SHP77 treated with DMSO at 0.1 percent for 48 hours (cell line): ENCODE results near the gene OSM.

Experiments
- DNase-seq: peaks from one replicate; lab custom pipeline; 2025; lab: John Stamatoyannopoulos, UW

Gene OSM

DNA sequence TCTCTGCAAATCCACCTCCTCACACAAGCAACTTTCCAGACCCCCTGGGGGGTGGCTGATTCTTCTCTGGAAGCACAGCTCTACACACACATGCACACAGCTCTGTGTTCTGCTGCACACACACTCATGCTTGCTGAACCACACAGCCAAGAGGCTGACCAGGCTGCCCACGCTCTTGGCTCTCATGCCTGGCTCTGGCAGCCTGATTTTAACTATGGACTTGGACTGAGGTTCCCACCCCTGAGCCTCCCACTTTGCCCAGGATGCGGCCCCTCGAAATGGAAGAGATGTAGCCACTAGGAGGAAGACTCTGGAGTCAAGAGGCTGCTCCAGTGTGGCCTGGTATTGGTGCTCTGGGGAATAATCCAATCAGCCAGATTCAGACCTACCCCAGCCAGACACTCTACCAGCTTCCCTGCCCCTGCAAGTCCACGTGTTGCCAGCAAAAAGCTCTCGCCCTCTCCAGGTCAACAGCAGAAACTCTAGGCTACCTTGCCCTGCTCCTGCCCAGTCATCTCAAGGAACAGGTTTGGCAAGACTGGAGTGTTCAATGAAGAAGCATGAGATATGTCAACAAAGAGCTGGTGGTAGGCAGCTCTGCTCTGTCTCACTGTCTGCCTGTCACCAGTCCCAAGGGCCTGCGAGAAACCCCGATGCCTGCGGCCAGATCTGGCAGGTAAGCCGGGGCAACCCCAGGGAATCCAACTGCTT, 31.5 kb upstream of the OSM start:
- no peak for DNase-seq

- no peak for DNase-seq
Observed at GRCh38 chr22:30297276-30297990, 30.8 kb upstream of the OSM start.

DNA sequence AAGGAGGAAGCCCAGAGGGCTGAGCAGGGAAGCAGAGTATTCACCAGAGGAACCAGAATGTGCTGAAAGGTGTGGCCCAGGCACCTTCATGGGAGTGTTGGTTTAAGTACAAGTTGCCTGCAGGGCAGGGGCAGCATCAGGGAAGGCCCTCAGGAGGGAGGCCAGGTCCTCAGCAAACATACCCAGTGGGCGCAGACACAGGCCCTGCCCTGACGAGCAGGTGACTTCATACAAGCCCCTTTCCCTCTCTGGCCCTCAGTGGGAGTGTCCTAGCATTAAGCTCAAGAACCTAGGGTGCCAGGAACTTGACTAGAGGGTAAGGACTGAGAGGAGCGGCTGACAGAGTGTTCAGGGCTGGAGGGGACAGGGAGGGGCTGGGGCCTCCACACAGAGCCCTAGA, 30.2 kb upstream of the OSM start:
- DNase-seq, result no peak

DNA sequence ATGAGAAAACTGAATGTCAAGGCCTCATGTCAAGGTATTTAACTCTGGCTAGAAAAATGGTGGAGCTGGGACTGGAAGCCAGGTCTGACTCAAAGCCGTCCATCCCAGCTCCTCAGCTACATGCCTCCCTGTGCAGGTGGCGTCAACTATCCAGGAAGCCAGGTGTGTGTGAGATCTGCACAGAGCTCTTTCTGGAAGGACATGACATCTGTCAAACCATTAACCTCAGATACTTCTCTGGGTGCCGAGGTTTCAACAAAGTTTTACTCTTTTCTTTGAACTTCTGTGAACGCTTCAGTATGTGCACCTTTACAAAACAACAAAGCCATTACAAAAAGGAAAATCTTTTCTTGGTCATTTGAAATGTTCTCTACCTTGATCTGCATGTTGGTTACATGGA, 29.7 kb upstream of the OSM start:
- no peak for DNase-seq

DNA sequence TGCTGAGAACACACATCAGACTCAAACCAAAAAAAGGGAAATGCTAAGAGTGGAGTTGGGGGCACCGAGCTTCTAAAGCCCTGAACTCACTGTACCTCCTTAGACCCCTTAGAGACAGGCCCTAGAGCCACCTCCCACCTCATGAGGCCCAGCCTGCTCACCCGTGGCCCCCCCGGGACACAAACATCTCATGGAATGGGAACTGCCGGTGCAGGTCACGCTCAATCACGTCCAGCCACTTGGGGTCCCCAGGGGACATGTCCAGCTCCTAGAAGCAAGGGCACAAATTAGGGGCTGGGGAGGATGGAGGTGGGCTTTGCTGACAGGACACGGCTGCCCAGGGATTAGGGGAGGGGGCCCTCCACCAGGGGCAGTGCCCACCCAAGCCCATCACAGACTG, 28.9 kb upstream of the OSM start:
- no peak for DNase-seq

DNA sequence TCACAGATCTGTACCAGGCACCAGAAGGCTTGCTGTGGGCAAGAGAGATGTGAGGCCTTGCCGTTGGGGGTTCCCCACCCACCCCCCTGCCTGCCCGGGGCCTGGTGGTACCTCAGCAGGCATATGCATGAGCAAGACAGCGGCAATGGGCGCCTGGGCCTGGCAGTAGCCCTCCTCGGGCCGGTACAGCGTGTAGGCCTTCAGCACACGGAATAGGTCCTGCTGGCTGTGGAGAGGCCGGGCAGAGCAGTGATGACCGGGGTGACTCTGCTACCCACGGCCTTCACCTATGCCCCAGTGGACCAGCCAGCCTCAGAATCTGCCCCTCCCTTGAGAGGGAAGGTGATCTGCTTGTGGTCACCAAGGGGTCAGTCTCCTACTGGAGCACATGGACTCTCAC, 28.2 kb upstream of the OSM start:
- no peak for DNase-seq

GRCh38 chr22:30294066-30294465, 27.4 kb upstream of the OSM start:
- DNase-seq, result peak; percentile 50

GRCh38 chr22:30293026-30293425, 26.4 kb upstream of the OSM start:
- DNase-seq, result no peak

DNA sequence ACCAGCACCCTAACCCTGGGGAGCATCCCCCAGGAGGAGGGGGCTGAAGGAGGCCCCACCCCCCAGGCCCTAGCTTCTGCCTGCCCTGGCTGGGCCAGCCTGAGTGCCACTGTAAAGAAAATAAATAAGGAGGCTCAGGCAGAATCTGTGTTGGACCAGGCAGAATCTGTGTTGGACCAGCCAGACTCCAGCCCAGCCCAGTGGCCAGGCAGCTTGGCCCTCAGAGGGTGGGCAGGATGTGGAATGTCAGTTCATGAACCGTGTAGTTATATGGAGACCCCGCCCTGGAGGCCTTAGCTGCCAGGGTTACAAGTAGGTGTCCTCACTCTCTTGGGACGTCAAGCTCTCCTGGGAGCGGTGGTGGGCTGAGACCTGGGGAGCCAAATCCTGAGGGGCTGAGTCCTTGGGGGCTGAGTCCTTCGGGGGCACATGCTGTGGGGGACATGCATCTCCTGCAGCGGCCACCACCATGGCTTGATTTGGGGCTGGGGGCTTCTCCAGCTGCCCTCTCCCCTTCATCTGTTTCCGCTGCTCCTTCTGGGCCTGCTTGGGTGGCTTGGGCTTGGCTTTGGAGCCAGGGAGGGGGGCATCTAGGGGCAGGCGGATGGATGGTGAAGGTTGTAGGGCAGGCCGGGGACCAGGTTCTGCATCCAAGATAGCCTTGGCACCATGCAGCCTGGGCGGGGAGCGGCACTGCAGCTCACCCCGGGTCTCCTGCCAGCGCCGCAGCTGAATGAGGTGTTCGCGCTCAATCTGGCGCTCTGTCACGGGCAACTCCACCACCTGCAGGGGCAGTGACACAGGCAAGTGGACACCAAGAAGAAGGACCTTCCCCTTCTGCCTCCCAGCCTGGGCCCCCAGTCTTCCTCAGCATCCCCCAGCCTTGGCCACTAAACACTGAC, 25.7 kb upstream of the OSM start:
- no peak for DNase-seq

GRCh38 chr22:30291058-30291892, 24.6 kb upstream of the OSM start:
- DNase-seq, result peak; percentile 83

GRCh38 chr22:30290342-30291057, 23.8 kb upstream of the OSM start:
- peak; percentile 83 for DNase-seq

DNA sequence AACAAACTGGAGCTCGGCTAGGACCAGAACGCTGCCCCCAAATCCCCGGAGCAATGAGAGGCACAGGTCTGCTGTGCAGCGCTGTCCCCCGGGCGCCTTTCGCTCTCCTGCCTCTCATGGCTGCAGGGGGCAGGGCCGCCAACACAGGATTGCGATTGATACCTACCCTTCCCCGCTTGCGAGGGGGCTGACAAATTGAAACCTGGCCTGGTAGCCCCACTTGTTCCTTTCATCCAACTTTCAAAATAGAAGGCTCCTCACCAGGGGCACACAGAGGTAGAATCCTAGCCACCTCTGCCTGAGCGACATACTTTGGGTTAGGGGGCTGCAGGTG, 23.3 kb upstream of the OSM start:
- no peak for DNase-seq

GRCh38 chr22:30289141-30289979, 22.7 kb upstream of the OSM start, which contains the start of gene CASTOR1:
Gene CASTOR1 (minus strand): TSS chr22:30289505. CDS start chr22:30289497, 8 bp downstream.
- peak; percentile 97 for DNase-seq

DNA sequence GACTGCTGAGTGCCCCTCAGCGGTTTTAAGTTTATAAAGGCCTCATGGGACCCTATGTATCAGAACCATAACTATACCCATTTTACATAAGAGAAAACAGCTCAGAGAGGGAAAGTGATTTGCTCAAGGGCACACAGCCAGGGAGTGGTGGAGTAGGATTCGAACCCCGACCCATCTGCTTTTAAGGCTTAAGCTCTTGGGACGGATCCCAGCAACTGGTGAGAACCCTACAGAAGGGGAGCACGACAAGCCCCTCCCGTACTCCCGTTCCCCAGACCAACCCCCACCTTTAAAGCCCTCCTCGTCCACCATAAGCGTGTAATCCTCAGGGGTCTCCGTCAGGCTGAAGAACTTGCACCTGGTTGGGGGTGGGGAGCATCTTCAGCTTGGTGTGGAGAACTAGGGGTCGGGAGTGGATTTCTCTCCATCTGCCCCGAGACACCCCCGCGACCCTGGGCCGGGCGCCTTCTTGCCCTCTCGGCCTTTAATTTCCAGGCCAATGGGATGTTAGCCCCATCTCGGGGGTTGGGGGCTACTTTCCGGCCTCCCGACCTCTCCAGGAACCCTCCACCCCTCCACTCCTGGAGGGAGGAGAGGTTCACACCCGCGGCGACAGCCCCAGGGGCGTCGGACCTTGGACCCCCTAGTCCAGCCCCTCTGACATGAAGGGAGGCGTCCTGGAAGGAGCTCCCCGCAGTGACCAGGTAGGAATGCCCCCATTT, 21.9 kb upstream of the OSM start:
- no peak for DNase-seq

- DNase-seq, result peak; percentile 62
Observed at GRCh38 chr22:30287648-30288418, 21.2 kb upstream of the OSM start.

GRCh38 chr22:30286813-30287647, 20.4 kb upstream of the OSM start:
- peak; percentile 58 for DNase-seq

DNA sequence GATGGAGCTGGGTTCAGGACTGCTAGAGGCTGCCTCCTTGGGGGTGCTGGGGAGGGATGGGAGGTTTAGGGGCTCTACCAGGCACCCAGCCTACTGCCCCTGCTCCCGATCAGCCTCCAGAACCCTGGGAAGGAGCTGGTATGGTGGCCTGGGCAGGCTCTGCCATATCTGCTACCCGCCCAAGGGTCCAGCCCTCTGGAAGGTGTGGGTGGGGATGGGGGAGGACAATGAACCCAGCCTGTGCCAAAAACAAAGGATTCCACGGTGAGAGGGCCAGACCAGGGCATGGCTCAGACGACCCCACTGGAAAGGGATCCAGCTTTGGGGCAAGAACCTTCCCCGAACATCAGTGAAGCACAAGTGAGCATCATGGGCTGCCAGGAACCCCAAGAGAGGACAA, 19.7 kb upstream of the OSM start:
- DNase-seq, result no peak

GRCh38 chr22:30285846-30286200, 19.2 kb upstream of the OSM start:
- DNase-seq, result no peak
